DOHH2 (cell line): ENCODE measurements around the gene EMILIN3.

Source experiments
- H3F3A ChIP-seq: fragments of 200-600 bp; sonication (generic), shearing (Covaris generic); 2 replicates; pipeline ENCODE4 v1.6.0; 2016; ENCODE audit warnings: antibody characterized with exemption, mild to moderate bottlenecking; ENCODE audit not compliant: control insufficient read depth, insufficient read depth
- H3K27ac ChIP-seq: fragments of 200-600 bp; sonication (generic); 2 replicates; pipeline ENCODE4 v1.5.1; 2014; ENCODE audit warnings: low read depth, mild to moderate bottlenecking, low read length, moderate library complexity
- H3K27me3 ChIP-seq: fragments of 200-600 bp; sonication (generic); 2 replicates; pipeline ENCODE4 v1.6.1; 2014; ENCODE audit warnings: mild to moderate bottlenecking, low read length, mixed read lengths; ENCODE audit not compliant: control insufficient read depth
- H3K36me3 ChIP-seq: fragments of 200-600 bp; sonication (generic); 2 replicates; pipeline ENCODE4 v1.6.1; 2014; ENCODE audit warnings: mild to moderate bottlenecking, low read length, moderate library complexity, mixed read lengths; ENCODE audit not compliant: control insufficient read depth
- H3K4me1 ChIP-seq: fragments of 200-600 bp; sonication (generic); 2 replicates; pipeline ENCODE4 v1.6.1; 2014; ENCODE audit warnings: mild to moderate bottlenecking, low read length, mixed read lengths; ENCODE audit not compliant: control insufficient read depth
- H3K4me2 ChIP-seq: fragments of 200-600 bp; sonication (generic); 2 replicates; pipeline ENCODE4 v1.6.0; 2014; ENCODE audit warnings: mild to moderate bottlenecking, low read length, moderate library complexity
- H3K4me3 ChIP-seq: fragments of 200-600 bp; sonication (generic); 2 replicates; pipeline ENCODE4 v1.5.1; 2014; ENCODE audit warnings: mild to moderate bottlenecking, low read length, mixed read lengths
- H3K79me2 ChIP-seq: fragments of 200-600 bp; sonication (generic); 2 replicates; pipeline ENCODE4 v1.6.1; 2014; ENCODE audit warnings: mild to moderate bottlenecking, low read length, mixed read lengths; ENCODE audit not compliant: control insufficient read depth
- H3K9me2 ChIP-seq: fragments of 200-600 bp; sonication (generic); replicated peaks from 2 replicates; pipeline ENCODE4 v1.6.1; 2014; ENCODE audit warnings: mild to moderate bottlenecking, low read length, mixed read lengths; ENCODE audit not compliant: control insufficient read depth
- H3K9me3 ChIP-seq: fragments of 200-600 bp; sonication (generic); 2 replicates; pipeline ENCODE4 v1.6.1; 2014; ENCODE audit warnings: antibody characterized with exemption, low read length, mixed read lengths; ENCODE audit not compliant: control insufficient read depth, insufficient read depth
- H4K20me1 ChIP-seq: fragments of 200-600 bp; sonication (generic); 2 replicates; pipeline ENCODE4 v1.6.0; 2014; ENCODE audit warnings: low read depth, mild to moderate bottlenecking, antibody characterized with exemption, low read length, moderate library complexity; ENCODE audit not compliant: control insufficient read depth, insufficient read depth
- EZH2phosphoT487 ChIP-seq: fragments of 200-600 bp; sonication (generic); IDR thresholded peaks from 2 replicates; pipeline ENCODE4 v1.6.1; 2017; ENCODE audit warnings: borderline replicate concordance, mild to moderate bottlenecking, antibody characterized with exemption, low read length, moderate library complexity, mixed read lengths
- TF ChIP-seq, protein P1 (sequence below): fragments of 200-600 bp; sonication (generic); IDR thresholded peaks from one replicate; pipeline ENCODE4 v1.5.1; 2014; ENCODE audit warnings: antibody characterized with exemption, mild to moderate bottlenecking, low read depth, low read length; ENCODE audit not compliant: poor library complexity, severe bottlenecking

The EMILIN3 gene

DNA sequence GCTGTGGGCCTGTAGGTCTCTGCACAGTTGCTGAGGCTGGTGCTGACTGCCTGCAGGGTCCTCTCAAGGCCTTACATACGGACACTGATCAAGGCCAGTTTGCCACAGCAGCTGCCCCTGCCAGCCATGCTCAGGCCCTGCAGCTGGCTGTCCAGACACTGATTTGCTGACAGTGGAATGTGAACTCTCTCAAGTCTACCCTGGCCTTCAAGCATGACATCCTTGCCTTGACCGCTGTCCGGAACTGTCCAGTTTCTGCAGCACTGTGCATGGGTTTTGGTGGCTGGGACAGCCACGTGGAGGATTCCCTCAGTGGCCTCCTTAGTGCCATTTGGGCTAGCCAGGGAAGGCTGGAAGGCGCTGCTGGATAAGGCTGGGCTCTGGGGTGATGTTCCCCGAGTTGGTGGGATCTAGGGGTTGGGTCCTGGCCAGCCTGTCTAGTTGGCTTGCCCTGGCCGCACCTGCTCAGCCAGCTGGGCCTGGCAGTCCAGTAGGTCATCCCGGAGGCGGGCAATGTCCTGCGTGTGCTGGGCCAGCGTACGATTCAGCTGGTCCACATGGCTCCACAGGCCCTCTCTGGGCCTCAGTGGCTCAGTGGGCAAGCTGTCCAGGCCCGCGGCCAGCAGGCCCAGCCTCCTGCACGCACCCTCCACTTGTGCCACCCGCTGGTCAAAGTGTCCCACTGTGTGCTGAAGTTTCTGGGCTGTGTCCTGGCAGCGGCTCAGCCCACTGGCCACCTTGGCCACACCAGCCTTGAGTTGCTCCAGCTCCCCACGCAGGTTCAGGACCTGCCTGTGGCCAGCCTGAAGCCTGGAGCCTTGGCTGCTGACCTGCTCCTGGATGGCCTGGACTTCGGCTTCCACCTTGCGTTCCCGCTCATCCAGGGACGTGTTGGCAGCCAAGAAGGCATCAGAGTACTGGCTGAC, 5.5 kb downstream of the EMILIN3 start:
- H4K20me1 ChIP-seq: no peaks in the 10 kb centered on the region
- no peaks in the 10 kb centered on the region for H3K79me2 ChIP-seq
- H3K9me2 ChIP-seq: no peaks in the 10 kb centered on the region
- H3K27ac ChIP-seq: no peak overlapping the region
- no peak overlapping the region for H3K4me2 ChIP-seq
- no peaks in the 10 kb centered on the region for H3K36me3 ChIP-seq
- H3K4me1 ChIP-seq: no peaks in the 10 kb centered on the region
- H3K4me3 ChIP-seq: no peak overlapping the region
- H3K9me3 ChIP-seq: no peaks in the 10 kb centered on the region
- no peaks in the 10 kb centered on the region for H3K27me3 ChIP-seq
- no peaks in the 10 kb centered on the region for H3F3A ChIP-seq
- TF ChIP-seq, protein P1, sequence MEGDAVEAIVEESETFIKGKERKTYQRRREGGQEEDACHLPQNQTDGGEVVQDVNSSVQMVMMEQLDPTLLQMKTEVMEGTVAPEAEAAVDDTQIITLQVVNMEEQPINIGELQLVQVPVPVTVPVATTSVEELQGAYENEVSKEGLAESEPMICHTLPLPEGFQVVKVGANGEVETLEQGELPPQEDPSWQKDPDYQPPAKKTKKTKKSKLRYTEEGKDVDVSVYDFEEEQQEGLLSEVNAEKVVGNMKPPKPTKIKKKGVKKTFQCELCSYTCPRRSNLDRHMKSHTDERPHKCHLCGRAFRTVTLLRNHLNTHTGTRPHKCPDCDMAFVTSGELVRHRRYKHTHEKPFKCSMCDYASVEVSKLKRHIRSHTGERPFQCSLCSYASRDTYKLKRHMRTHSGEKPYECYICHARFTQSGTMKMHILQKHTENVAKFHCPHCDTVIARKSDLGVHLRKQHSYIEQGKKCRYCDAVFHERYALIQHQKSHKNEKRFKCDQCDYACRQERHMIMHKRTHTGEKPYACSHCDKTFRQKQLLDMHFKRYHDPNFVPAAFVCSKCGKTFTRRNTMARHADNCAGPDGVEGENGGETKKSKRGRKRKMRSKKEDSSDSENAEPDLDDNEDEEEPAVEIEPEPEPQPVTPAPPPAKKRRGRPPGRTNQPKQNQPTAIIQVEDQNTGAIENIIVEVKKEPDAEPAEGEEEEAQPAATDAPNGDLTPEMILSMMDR: no peak
- TF ChIP-seq EZH2phosphoT487: no peak

GRCh38 chr20:41359541-41360011, 7.0 kb downstream of the EMILIN3 start:
- Histone ChIP-seq H3K4me1 (no peaks in the 10 kb centered on the region), H3K27me3 (no peaks in the 10 kb centered on the region), H4K20me1 (no peaks in the 10 kb centered on the region), H3K79me2 (no peaks in the 10 kb centered on the region), H3F3A (no peaks in the 10 kb centered on the region), H3K4me2 (no peak overlapping the region), H3K9me2 (no peaks in the 10 kb centered on the region), H3K9me3 (no peaks in the 10 kb centered on the region), H3K36me3 (no peaks in the 10 kb centered on the region), H3K4me3 (no peak overlapping the region), H3K27ac (no peak overlapping the region)
- no peak for TF ChIP-seq EZH2phosphoT487
- TF ChIP-seq, protein P1: no peak

DNA sequence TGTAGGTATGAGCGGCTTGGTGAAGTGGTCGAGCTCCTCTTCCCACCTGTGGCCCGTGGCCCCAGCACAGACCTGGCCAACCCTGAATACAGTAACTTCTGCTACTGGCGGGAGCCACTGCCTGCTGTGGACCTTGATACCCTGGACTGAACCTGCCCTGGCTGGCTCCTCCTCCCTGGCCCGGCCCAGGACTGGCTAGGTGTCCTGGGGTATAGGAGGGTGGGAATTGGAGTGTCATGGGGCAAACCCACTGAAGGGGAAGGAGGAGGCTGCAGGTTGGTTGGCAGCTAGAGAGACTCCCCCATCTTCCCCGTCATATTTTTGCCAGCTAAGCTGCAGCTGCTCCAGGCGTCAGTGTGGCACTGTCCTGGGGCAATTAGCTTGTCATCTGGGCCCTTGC, 7.9 kb downstream of the EMILIN3 start:
- no peak overlapping the region for H3K4me3 ChIP-seq
- no peaks in the 10 kb centered on the region for H3K4me1 ChIP-seq
- H3K9me3 ChIP-seq: no peaks in the 10 kb centered on the region
- H3K9me2 ChIP-seq: no peaks in the 10 kb centered on the region
- H3K27ac ChIP-seq: no peak overlapping the region
- H3K79me2 ChIP-seq: no peaks in the 10 kb centered on the region
- no peaks in the 10 kb centered on the region for H3K27me3 ChIP-seq
- H3F3A ChIP-seq: no peaks in the 10 kb centered on the region
- TF ChIP-seq EZH2phosphoT487: no peak
- TF ChIP-seq, protein P1: no peak
- H3K36me3 ChIP-seq: no peaks in the 10 kb centered on the region
- H4K20me1 ChIP-seq: no peaks in the 10 kb centered on the region
- H3K4me2 ChIP-seq: no peak overlapping the region
